Mesodermal cell (in vitro differentiated cells): Measurements from ENCODE around the gene KCNK10. TPM values are rescaled to one million over a fixed set of nuclear protein-coding genes. Genes with fewer than 3 reads are reported as not detected.

Experiments
- H3K27ac ChIP-seq: 2 replicates; pipeline ENCODE4 v1.7.0; 2013; ENCODE audit warnings: mild to moderate bottlenecking, low read depth, low read length, moderate library complexity; ENCODE audit not compliant: severe bottlenecking
- H3K36me3 ChIP-seq: 2 replicates; pipeline ENCODE4 v1.7.1; 2013; ENCODE audit warnings: mild to moderate bottlenecking, low read length, moderate library complexity; ENCODE audit not compliant: control insufficient read depth, insufficient read depth
- H3K4me1 ChIP-seq: one replicate; pipeline ENCODE4 v1.7.1; 2013; ENCODE audit warnings: mild to moderate bottlenecking, low read length; ENCODE audit not compliant: insufficient read depth, control insufficient read depth, poor library complexity, severe bottlenecking
- H3K4me3 ChIP-seq: 2 replicates; pipeline ENCODE4 v1.7.0; 2013; ENCODE audit warnings: low read length, control low read depth, mild to moderate bottlenecking; ENCODE audit not compliant: insufficient read depth, poor library complexity, severe bottlenecking; ENCODE audit errors: extremely low read depth
- H3K9me3 ChIP-seq: 2 replicates; pipeline ENCODE4 v1.7.1; 2013; ENCODE audit warnings: mild to moderate bottlenecking, low read length, moderate library complexity; ENCODE audit not compliant: control insufficient read depth
- WGBS, 2 experiments: methylation state at CpG; one replicate each; pipeline ENCODE4 v1.1.5; 2013; ENCODE audit warnings: missing lambda C conversion rate in 2 of 2; ENCODE audit not compliant: insufficient coverage in 2 of 2; 5-methylcytosine and 5-hydroxymethylcytosine counted together
- polyA plus RNA-seq, 2 experiments: library from polyadenylated mRNA; stranded (reverse); fragments of 50-300 nt; gene quantifications; one replicate each; pipeline ENCODE4 v1.2.3, GENCODE V29; 2013

KCNK10 gene
- polyA plus RNA-seq (2013, experiment 1 of 2) = 0.74 TPM
- 0.71 TPM for polyA plus RNA-seq (2013, experiment 2 of 2)

GRCh38 chr14:88323086-88323522 is at the start of gene KCNK10:
Gene KCNK10 (minus strand): TSS chr14:88323269. CDS start chr14:88322798, 471 bp downstream.
- 0% methylated on average over 7 to 13 of the region's 52 CpGs for WGBS, 2 experiments

GRCh38 chr14:88369496-88369895 is 46.4 kb upstream of the KCNK10 start:
- H3K4me1 ChIP-seq = no peaks in the 10 kb centered on the region
- H3K36me3 ChIP-seq = no peaks in the 10 kb centered on the region
- 100% methylated on average over 1 of the region's 1 CpG; no CpG with 5 or more reads in 1 of the 2 experiments for WGBS, 2 experiments
- no peak overlapping the region for H3K27ac ChIP-seq
- no peaks in the 10 kb centered on the region for H3K9me3 ChIP-seq
- H3K4me3 ChIP-seq = no peak overlapping the region

More at GRCh38 chr14:88323086-88323522, at the start of gene KCNK10:
- Histone ChIP-seq H3K36me3 (no peaks in the 10 kb centered on the region), H3K4me3 (peak within 1 kb of the TSS; percentile 47), H3K4me1 (no peaks in the 10 kb centered on the region), H3K27ac (no peak within 1 kb of the TSS), H3K9me3 (no peaks in the 10 kb centered on the region)

GRCh38 chr14:88364710-88365413 is 41.8 kb upstream of the KCNK10 start:
- no peaks in the 10 kb centered on the region for H3K4me1 ChIP-seq
- H3K4me3 ChIP-seq = no peak overlapping the region
- H3K36me3 ChIP-seq = no peaks in the 10 kb centered on the region
- H3K27ac ChIP-seq = no peak overlapping the region
- WGBS, 2 experiments = 65% methylated on average over 2 of the region's 4 CpGs; no CpG with 5 or more reads in 1 of the 2 experiments
- no peaks in the 10 kb centered on the region for H3K9me3 ChIP-seq

GRCh38 chr14:88363644-88364043 is 40.6 kb upstream of the KCNK10 start:
- H3K27ac ChIP-seq = no peak overlapping the region

GRCh38 chr14:88359500-88359899 is 36.4 kb upstream of the KCNK10 start:
- Histone ChIP-seq H3K9me3 (no peaks in the 10 kb centered on the region), H3K4me1 (no peaks in the 10 kb centered on the region), H3K4me3 (no peak overlapping the region), H3K36me3 (no peaks in the 10 kb centered on the region), H3K27ac (no peak overlapping the region)
- 75 to 78% methylated on average over 1 of the region's 2 CpGs for WGBS, 2 experiments

More at GRCh38 chr14:88363644-88364043, 40.6 kb upstream of the KCNK10 start:
- Histone ChIP-seq H3K36me3 (no peaks in the 10 kb centered on the region), H3K9me3 (no peaks in the 10 kb centered on the region), H3K4me3 (no peak overlapping the region), H3K4me1 (no peaks in the 10 kb centered on the region)
- 55 to 64% methylated on average over 4 of the region's 4 CpGs for WGBS, 2 experiments

- WGBS, 2 experiments = 92 to 93% methylated on average over 2 to 3 of the region's 3 CpGs
- no peak overlapping the region for H3K27ac ChIP-seq
Measured at GRCh38 chr14:88354358-88354757, 31.3 kb upstream of the KCNK10 start.

GRCh38 chr14:88352698-88353097 is 29.6 kb upstream of the KCNK10 start:
- H3K9me3 ChIP-seq = no peaks in the 10 kb centered on the region
- H3K4me1 ChIP-seq = no peaks in the 10 kb centered on the region
- no peak overlapping the region for H3K4me3 ChIP-seq
- H3K36me3 ChIP-seq = no peaks in the 10 kb centered on the region
- 92 to 93% methylated on average over 1 of the region's 3 CpGs for WGBS, 2 experiments
- no peak overlapping the region for H3K27ac ChIP-seq

More at GRCh38 chr14:88354358-88354757, 31.3 kb upstream of the KCNK10 start:
- Histone ChIP-seq H3K36me3 (no peaks in the 10 kb centered on the region), H3K9me3 (no peaks in the 10 kb centered on the region), H3K4me1 (no peaks in the 10 kb centered on the region), H3K4me3 (no peak overlapping the region)

- no peak overlapping the region for H3K4me3 ChIP-seq
- peak overlapping the region; percentile 59 for H3K27ac ChIP-seq
- no peaks in the 10 kb centered on the region for H3K9me3 ChIP-seq
- 89 to 90% methylated on average over 3 of the region's 4 CpGs for WGBS, 2 experiments
- no peaks in the 10 kb centered on the region for H3K4me1 ChIP-seq
- no peaks in the 10 kb centered on the region for H3K36me3 ChIP-seq
Measured at GRCh38 chr14:88351966-88352691, 29.1 kb upstream of the KCNK10 start.

GRCh38 chr14:88348546-88348945 is 25.5 kb upstream of the KCNK10 start:
- H3K9me3 ChIP-seq = no peaks in the 10 kb centered on the region
- no CpG with 5 or more reads among the region's 3 CpGs for WGBS, 2 experiments
- H3K27ac ChIP-seq = no peak overlapping the region
- H3K4me3 ChIP-seq = no peak overlapping the region
- H3K36me3 ChIP-seq = no peaks in the 10 kb centered on the region
- H3K4me1 ChIP-seq = no peaks in the 10 kb centered on the region

GRCh38 chr14:88346048-88346639 is 23.1 kb upstream of the KCNK10 start:
- H3K4me1 ChIP-seq = no peaks in the 10 kb centered on the region
- no peak overlapping the region for H3K27ac ChIP-seq
- H3K9me3 ChIP-seq = no peaks in the 10 kb centered on the region
- no peaks in the 10 kb centered on the region for H3K36me3 ChIP-seq
- 75 to 83% methylated on average over 1 to 2 of the region's 5 CpGs for WGBS, 2 experiments
- H3K4me3 ChIP-seq = no peak overlapping the region
